K562 (cell line): ENCODE measurements around the gene EDEM2. TPM values are rescaled to one million over a fixed set of nuclear protein-coding genes. Genes with fewer than 3 reads are reported as not detected.

Experiments used
- ATAC-seq: fragments of 200-7000 bp; cut with Tn5 transposase; 3 replicates; pipeline ENCODE4 v1.9.1; 2020; ENCODE audit warnings: moderate library complexity
- BruUV-seq: library from RNA; stranded (reverse); fragments of 400-500 nt; replicated peaks from 2 replicates; lab custom pipeline; 2021; lab: Mats Ljungman, UMichigan
- CTCF ChIA-PET: fragments of 300-600 bp; formaldehyde crosslinking; extraction: SDS; loops from one replicate; lab custom pipeline; 2021; ENCODE audit warnings: low intra/inter-chr PET ratio; lab: Yijun Ruan, JAX
- POLR2A ChIA-PET: fragments of 300-600, 350-650 bp; sonication (Branson Sonifier 250); formaldehyde crosslinking; extraction: SDS; loops from one replicate; lab custom pipeline; 2021; ENCODE audit warnings: antibody characterized with exemption, inconsistent platforms; lab: Yijun Ruan, JAX
- DNase-seq, 4 experiments: peaks; one replicate each; pipeline versions ENCODE4 v3.0.0 to v3.0.0-alpha.2; 2011 to 2018; ENCODE audit warnings: low spot score in 3 of 4, mixed read lengths in 3 of 4; ENCODE audit errors: extremely low read depth in 1 of 4
- FAIRE-seq: peaks from 2 replicates; lab custom pipeline; 2011; peaks lifted over from hg19 to GRCh38; lab: Jason Lieb, UNC
- H2AFZ ChIP-seq: 2 replicates; pipeline ENCODE4 v1.6.0; 2011; ENCODE audit warnings: low read depth, low read length, control low read depth, inconsistent platforms
- H3K27ac ChIP-seq: fragments of 200-600 bp; 3 replicates; pipeline ENCODE4 v1.8.0; 2011; ENCODE audit warnings: low read depth, mild to moderate bottlenecking, control low read depth, inconsistent platforms, low read length, moderate library complexity, mixed read lengths; ENCODE audit errors: extremely low read depth
- H3K27me3 ChIP-seq, 2 experiments: fragments of 300-600 bp in 1 of 2; 2 replicates in 1 of 2; 3 replicates in 1 of 2; pipeline versions ENCODE4 v1.6.0 to v1.8.0; 2011; ENCODE audit warnings: inconsistent platforms in 2 of 2, low read length in 2 of 2, mild to moderate bottlenecking in 1 of 2, mixed read lengths in 1 of 2, moderate library complexity in 1 of 2; ENCODE audit not compliant: control insufficient read depth in 2 of 2, insufficient read depth in 2 of 2
- H3K36me3 ChIP-seq: fragments of 300-600 bp; 3 replicates; pipeline ENCODE4 v1.8.0; 2011; ENCODE audit warnings: mild to moderate bottlenecking, low read length, inconsistent platforms; ENCODE audit not compliant: control insufficient read depth, insufficient read depth
- H3K4me1 ChIP-seq, 2 experiments: fragments of 200-600 bp in 1 of 2; replicated peaks in 1 of 2; 2 replicates in 1 of 2; 3 replicates in 1 of 2; pipeline versions ENCODE4 v1.5.1 to v1.8.0; 2011; ENCODE audit warnings: inconsistent platforms in 2 of 2, low read length in 2 of 2, mild to moderate bottlenecking in 1 of 2, mixed read lengths in 1 of 2, moderate library complexity in 1 of 2; ENCODE audit not compliant: control insufficient read depth in 2 of 2, insufficient read depth in 2 of 2
- H3K4me2 ChIP-seq: 2 replicates; pipeline ENCODE4 v1.6.1; 2011; ENCODE audit warnings: low read length, control low read depth, inconsistent platforms, mixed read lengths; ENCODE audit not compliant: insufficient read depth
- H3K4me3 ChIP-seq: fragments of 200-600 bp; sonication (generic), shearing (Covaris generic); 2 replicates; pipeline ENCODE4 v1.5.1; 2016; ENCODE audit warnings: control low read depth, inconsistent platforms
- H3K79me2 ChIP-seq: fragments of 200-600 bp; 3 replicates; pipeline ENCODE4 v1.8.0; 2011; ENCODE audit warnings: low read length, inconsistent platforms; ENCODE audit not compliant: control insufficient read depth, insufficient read depth
- H3K9ac ChIP-seq, 2 experiments: 2 replicates each; pipeline versions ENCODE4 v1.6.0 to v1.6.1; 2011; ENCODE audit warnings: low read depth in 2 of 2, low read length in 2 of 2, control low read depth in 1 of 2, inconsistent platforms in 1 of 2, mild to moderate bottlenecking in 1 of 2, mixed read lengths in 1 of 2; ENCODE audit not compliant: insufficient read depth in 1 of 2
- H3K9me1 ChIP-seq: one replicate; pipeline ENCODE4 v1.6.0; 2011; ENCODE audit warnings: inconsistent platforms, mild to moderate bottlenecking, low read length, moderate library complexity; ENCODE audit not compliant: control insufficient read depth, insufficient read depth
- H3K9me3 ChIP-seq: replicated peaks from 2 replicates; pipeline ENCODE4 v1.5.1; 2011; ENCODE audit warnings: low read depth, low read length, inconsistent platforms; ENCODE audit not compliant: control insufficient read depth, insufficient read depth
- H4K20me1 ChIP-seq: replicated peaks from 2 replicates; pipeline ENCODE4 v1.6.1; 2011; ENCODE audit warnings: low read length, inconsistent platforms, mixed read lengths; ENCODE audit not compliant: control insufficient read depth, insufficient read depth
- CBX5 ChIP-seq: IDR thresholded peaks from 2 replicates; pipeline ENCODE4 v1.6.1; 2014; ENCODE audit warnings: low read depth, borderline replicate concordance
- KAT7 ChIP-seq: sonication (generic); formaldehyde crosslinking; IDR thresholded peaks from 2 replicates; pipeline ENCODE4 v1.8.0; 2022; ENCODE audit warnings: missing genetic modification reagents, mild to moderate bottlenecking, borderline replicate concordance
- KAT8 ChIP-seq: fragments of 450-650 bp; IDR thresholded peaks from 2 replicates; pipeline ENCODE4 v1.6.1; 2016; ENCODE audit warnings: low read depth, mild to moderate bottlenecking
- NUFIP1 ChIP-seq: fragments of 450-650 bp; IDR thresholded peaks from 2 replicates; pipeline ENCODE4 v1.6.1; 2018; ENCODE audit not compliant: partially characterized antibody
- SREBF2 ChIP-seq: sonication (generic); formaldehyde crosslinking; IDR thresholded peaks from 2 replicates; pipeline ENCODE4 v1.4.0; 2020; ENCODE audit warnings: mild to moderate bottlenecking, missing genetic modification reagents
- SRSF3 ChIP-seq: fragments of 200-400 bp; formaldehyde crosslinking; IDR thresholded peaks from 2 replicates; pipeline ENCODE4 v1.6.1; 2016; ENCODE audit warnings: mild to moderate bottlenecking, low read length, moderate library complexity; ENCODE audit not compliant: insufficient read depth
- SRSF9 ChIP-seq: fragments of 200-400 bp; formaldehyde crosslinking; IDR thresholded peaks from 2 replicates; pipeline ENCODE4 v1.6.1; 2017; ENCODE audit warnings: low read depth, low read length, borderline replicate concordance
- TCFL5 ChIP-seq: fragments of 250-450 bp; sonication (Bioruptor Pico); conservative IDR thresholded peaks from 2 replicates; pipeline ENCODE4 v1.6.1; 2021; ENCODE audit warnings: mild to moderate bottlenecking, moderate library complexity, matching md5 sums
- ZNF232 ChIP-seq: sonication (generic); formaldehyde crosslinking; IDR thresholded peaks from 2 replicates; pipeline ENCODE4 v1.8.0; 2022; ENCODE audit warnings: mild to moderate bottlenecking, missing genetic modification reagents
- WGBS: fragments of 100-300 bp; shearing (Covaris generic); methylation state at CpG from one replicate; pipeline ENCODE4 v1.1.6; 2016; ENCODE audit warnings: low coverage, mixed read lengths; ENCODE audit not compliant: insufficient coverage; ENCODE audit errors: missing lambda C conversion rate; 5-methylcytosine and 5-hydroxymethylcytosine counted together
- in situ Hi-C: fragments of 300-500 bp; cut with MboI; formaldehyde crosslinking; loops from 4 replicates; pipeline ENCODE4 v1.15.0; 2018; ENCODE audit warnings: inconsistent platforms, mixed read lengths
- intact Hi-C: fragments of 100-400 bp; cut with micrococcal nuclease; formaldehyde crosslinking; loops from 2 replicates; pipeline ENCODE4 v1.14.2; 2022
- polyA plus RNA-seq, 8 experiments: library from polyadenylated mRNA; depleted of rRNA in 4 of 8; stranded (reverse) in 5 of 8; unstranded in 3 of 8; fragments of >200 nt; fragmentation: Nextera tagmentation in 2 of 8; fragmentation: Illumina TruSeq in 1 of 8; extraction: Ambion mirVana in 2 of 8; extraction: Trizol in 1 of 8; gene quantifications; 2 replicates each; pipeline versions ENCODE4 v1.2.1 to v1.2.3, GENCODE V29; 2011 to 2014; ENCODE audit warnings: inconsistent platforms in 1 of 8, missing spikeins in 1 of 8
- total RNA-seq, 7 experiments: library from RNA; depleted of rRNA in 6 of 7; stranded (reverse); fragments of >200 nt in 6 of 7; fragmentation: Illumina TruSeq in 2 of 7; extraction: Trizol in 2 of 7; gene quantifications; 2 replicates each; pipeline versions ENCODE4 v1.2.1 to v1.2.3, GENCODE V29; 2011 to 2021; ENCODE audit warnings: low replicate concordance in 1 of 7
- TF ChIP-seq, protein P1 (sequence below): fragments of 250-450 bp; sonication (Bioruptor Pico); IDR thresholded peaks from 2 replicates; pipeline ENCODE4 v1.4.0; 2020; ENCODE audit warnings: mild to moderate bottlenecking, moderate library complexity, borderline replicate concordance
- TF ChIP-seq, protein P2 (sequence below): fragments of 450-650 bp; IDR thresholded peaks from 2 replicates; pipeline ENCODE4 v1.6.1; 2014; ENCODE audit warnings: low read depth, mild to moderate bottlenecking, moderate library complexity, borderline replicate concordance
- TF ChIP-seq, protein P3 (sequence below), 2 experiments: fragments of 450-650 bp; IDR thresholded peaks; 2 replicates each; pipeline ENCODE4 v1.6.1; 2018; ENCODE audit warnings: mild to moderate bottlenecking in 2 of 2, low read depth in 1 of 2; ENCODE audit not compliant: partially characterized antibody in 2 of 2
- TF ChIP-seq, protein P4 (sequence below): fragments of 450-650 bp; IDR thresholded peaks from 2 replicates; pipeline ENCODE4 v1.6.1; 2016; ENCODE audit warnings: low read depth, mild to moderate bottlenecking, moderate library complexity

EDEM2 gene
- total and polyA plus RNA-seq, 9 of the 15 experiments (the other 6 are each of a cell fraction or from before 2014, with no cell fraction given) = 6.9 to 11.0 (median 9.7) TPM

DNA sequence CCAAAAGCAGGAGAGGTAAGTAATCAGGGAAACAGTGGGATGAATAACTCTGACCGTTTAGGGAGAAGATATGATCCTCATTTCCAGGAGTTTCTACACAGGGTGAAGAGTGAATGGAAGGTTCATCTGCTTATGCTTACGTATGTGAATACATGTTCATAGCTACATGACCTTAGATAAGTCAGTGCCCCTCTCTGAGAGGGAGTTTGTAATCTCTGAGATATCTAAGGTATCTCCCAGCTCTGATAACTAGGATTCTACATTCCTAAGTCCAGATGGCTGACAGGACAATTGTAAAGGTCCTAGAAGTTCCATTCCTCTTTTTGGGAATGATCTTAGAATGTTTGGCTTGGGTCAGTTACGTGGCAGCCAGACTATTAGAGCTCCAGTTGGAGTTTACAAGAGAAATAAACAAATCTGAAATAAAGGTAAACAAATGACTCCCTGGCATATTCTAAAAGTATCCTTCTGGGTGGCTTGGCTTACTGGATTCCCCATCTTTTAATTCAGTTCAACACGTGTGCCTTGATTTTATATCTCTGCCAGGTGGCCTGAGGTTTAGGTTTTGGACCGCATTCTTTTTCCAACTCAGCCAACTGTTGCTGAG is 40.6 kb upstream of the EDEM2 start:
- CTCF ChIA-PET = no interaction called here
- TF ChIP-seq, protein P1, sequence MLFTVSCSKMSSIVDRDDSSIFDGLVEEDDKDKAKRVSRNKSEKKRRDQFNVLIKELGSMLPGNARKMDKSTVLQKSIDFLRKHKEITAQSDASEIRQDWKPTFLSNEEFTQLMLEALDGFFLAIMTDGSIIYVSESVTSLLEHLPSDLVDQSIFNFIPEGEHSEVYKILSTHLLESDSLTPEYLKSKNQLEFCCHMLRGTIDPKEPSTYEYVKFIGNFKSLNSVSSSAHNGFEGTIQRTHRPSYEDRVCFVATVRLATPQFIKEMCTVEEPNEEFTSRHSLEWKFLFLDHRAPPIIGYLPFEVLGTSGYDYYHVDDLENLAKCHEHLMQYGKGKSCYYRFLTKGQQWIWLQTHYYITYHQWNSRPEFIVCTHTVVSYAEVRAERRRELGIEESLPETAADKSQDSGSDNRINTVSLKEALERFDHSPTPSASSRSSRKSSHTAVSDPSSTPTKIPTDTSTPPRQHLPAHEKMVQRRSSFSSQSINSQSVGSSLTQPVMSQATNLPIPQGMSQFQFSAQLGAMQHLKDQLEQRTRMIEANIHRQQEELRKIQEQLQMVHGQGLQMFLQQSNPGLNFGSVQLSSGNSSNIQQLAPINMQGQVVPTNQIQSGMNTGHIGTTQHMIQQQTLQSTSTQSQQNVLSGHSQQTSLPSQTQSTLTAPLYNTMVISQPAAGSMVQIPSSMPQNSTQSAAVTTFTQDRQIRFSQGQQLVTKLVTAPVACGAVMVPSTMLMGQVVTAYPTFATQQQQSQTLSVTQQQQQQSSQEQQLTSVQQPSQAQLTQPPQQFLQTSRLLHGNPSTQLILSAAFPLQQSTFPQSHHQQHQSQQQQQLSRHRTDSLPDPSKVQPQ = no peak
- TF ChIP-seq, protein P2, sequence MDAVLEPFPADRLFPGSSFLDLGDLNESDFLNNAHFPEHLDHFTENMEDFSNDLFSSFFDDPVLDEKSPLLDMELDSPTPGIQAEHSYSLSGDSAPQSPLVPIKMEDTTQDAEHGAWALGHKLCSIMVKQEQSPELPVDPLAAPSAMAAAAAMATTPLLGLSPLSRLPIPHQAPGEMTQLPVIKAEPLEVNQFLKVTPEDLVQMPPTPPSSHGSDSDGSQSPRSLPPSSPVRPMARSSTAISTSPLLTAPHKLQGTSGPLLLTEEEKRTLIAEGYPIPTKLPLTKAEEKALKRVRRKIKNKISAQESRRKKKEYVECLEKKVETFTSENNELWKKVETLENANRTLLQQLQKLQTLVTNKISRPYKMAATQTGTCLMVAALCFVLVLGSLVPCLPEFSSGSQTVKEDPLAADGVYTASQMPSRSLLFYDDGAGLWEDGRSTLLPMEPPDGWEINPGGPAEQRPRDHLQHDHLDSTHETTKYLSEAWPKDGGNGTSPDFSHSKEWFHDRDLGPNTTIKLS = no peak
- TF ChIP-seq SRSF3 = no peak
- no peak for TF ChIP-seq TCFL5 (CRISPR knock-in tag)
- TF ChIP-seq SREBF2 (CRISPR knock-in tag) = no peak
- no peak for TF ChIP-seq KAT8
- no peak for TF ChIP-seq CBX5
- TF ChIP-seq, protein P3, sequence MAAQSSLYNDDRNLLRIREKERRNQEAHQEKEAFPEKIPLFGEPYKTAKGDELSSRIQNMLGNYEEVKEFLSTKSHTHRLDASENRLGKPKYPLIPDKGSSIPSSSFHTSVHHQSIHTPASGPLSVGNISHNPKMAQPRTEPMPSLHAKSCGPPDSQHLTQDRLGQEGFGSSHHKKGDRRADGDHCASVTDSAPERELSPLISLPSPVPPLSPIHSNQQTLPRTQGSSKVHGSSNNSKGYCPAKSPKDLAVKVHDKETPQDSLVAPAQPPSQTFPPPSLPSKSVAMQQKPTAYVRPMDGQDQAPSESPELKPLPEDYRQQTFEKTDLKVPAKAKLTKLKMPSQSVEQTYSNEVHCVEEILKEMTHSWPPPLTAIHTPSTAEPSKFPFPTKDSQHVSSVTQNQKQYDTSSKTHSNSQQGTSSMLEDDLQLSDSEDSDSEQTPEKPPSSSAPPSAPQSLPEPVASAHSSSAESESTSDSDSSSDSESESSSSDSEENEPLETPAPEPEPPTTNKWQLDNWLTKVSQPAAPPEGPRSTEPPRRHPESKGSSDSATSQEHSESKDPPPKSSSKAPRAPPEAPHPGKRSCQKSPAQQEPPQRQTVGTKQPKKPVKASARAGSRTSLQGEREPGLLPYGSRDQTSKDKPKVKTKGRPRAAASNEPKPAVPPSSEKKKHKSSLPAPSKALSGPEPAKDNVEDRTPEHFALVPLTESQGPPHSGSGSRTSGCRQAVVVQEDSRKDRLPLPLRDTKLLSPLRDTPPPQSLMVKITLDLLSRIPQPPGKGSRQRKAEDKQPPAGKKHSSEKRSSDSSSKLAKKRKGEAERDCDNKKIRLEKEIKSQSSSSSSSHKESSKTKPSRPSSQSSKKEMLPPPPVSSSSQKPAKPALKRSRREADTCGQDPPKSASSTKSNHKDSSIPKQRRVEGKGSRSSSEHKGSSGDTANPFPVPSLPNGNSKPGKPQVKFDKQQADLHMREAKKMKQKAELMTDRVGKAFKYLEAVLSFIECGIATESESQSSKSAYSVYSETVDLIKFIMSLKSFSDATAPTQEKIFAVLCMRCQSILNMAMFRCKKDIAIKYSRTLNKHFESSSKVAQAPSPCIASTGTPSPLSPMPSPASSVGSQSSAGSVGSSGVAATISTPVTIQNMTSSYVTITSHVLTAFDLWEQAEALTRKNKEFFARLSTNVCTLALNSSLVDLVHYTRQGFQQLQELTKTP (IDR thresholded peaks at IDR 0.05; ENCODE audit: low read depth in 1 of 2, partially characterized antibody in 2 of 2) = no peak
- TF ChIP-seq SRSF9 = no peak
- no peak for TF ChIP-seq NUFIP1
- no peak for TF ChIP-seq ZNF232 (CRISPR knock-in tag)
- TF ChIP-seq KAT7 = no peak
- TF ChIP-seq, protein P4, sequence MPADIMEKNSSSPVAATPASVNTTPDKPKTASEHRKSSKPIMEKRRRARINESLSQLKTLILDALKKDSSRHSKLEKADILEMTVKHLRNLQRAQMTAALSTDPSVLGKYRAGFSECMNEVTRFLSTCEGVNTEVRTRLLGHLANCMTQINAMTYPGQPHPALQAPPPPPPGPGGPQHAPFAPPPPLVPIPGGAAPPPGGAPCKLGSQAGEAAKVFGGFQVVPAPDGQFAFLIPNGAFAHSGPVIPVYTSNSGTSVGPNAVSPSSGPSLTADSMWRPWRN = no peak

More for the DNA sequence above, 40.6 kb upstream of the EDEM2 start:
- no peaks in the 10 kb centered on the region for H4K20me1 ChIP-seq
- H3K4me3 ChIP-seq = no peak overlapping the region
- H2AFZ ChIP-seq = no peak overlapping the region
- H3K9ac ChIP-seq = no peak overlapping the region
- peaks cover 2% of the 10 kb centered on the region; the same call in 1 of the 2 replicates for H3K9me3 ChIP-seq
- 41% methylated on average over 5 of the region's 5 CpGs for WGBS
- no peaks in the 10 kb centered on the region for H3K36me3 ChIP-seq
- no TSS peak for BruUV-seq
- intact Hi-C loops = no loop called here
- H3K4me1 ChIP-seq = peaks cover 11 to 16% of the 10 kb centered on the region in 2 experiments
- DNase-seq (no peak), FAIRE-seq (no peak), ATAC-seq (no peak)
- no peak overlapping the region for H3K27ac ChIP-seq
- POLR2A ChIA-PET = interaction anchor here (0.6 kb wide), 1 partner anchor 319 kb away, joined by 3 read pairs; no protein-coding TSS in a partner anchor
- H3K4me2 ChIP-seq = no peak overlapping the region
- H3K79me2 ChIP-seq = no peaks in the 10 kb centered on the region
- H3K9me1 ChIP-seq = no peaks in the 10 kb centered on the region
- no peaks in the 10 kb centered on the region for H3K27me3 ChIP-seq
- in situ Hi-C loops = no loop called here
